ENCODE measurements around the gene ZSWIM3.
A peak's percentile ranks its signal among the peaks of the same experiment; 100 is the strongest.

Gene ZSWIM3

DNA sequence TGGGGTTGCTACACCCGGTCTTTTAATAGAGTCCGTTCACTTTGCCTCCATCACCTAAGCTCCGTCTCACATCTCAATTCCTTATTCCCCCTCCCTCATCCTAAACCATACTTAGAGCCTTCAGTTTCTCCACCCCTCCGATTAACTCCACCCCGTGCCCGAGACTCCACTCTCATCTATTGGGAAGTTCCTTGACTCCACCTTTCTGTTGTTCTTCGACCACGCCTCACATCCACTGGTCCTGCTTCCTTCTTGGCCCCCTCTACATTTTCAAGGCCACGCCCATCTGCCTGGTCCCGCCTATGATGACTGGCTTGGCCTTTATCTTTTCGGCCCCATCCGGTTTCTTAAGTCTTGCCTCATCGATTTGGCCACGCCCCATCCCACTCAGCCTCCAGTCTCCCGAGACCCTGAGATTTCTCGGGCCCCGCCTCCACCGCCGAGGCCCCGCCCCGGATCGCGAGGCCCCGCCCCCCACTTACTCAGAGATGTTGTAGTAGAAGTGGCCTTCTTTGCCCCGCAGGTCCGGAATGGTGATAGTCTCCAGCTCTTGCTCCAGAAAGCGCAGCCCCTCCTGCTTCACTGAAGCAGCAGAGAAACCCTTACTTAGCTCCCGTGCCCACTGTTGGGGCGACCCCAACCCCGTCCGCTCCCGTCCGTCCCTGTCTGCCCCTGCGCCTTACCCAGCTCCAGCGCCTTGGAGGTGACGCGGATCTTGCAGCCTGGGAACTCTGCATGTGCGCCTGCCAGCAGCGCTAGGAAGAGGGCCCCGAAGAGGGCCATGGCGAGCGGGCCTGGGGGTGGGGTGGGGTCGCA lies 53.5 kb downstream of the ZSWIM3 start:
- peak; percentile 100 for DNase-seq

- DNase-seq = peak; percentile 69
These were observed 54.3 kb downstream of the ZSWIM3 start, which contains the start of gene PLTP for GRCh38 chr20:45911486-45912343. TSS of gene PLTP (minus strand) at chr20:45912155. CDS start at chr20:45911452, 703 bp downstream.

- no peak for DNase-seq
These were observed 54.9 kb downstream of the ZSWIM3 start for GRCh38 chr20:45912344-45912682.

GRCh38 chr20:45913116-45913515 lies 55.7 kb downstream of the ZSWIM3 start:
- DNase-seq = no peak

DNA sequence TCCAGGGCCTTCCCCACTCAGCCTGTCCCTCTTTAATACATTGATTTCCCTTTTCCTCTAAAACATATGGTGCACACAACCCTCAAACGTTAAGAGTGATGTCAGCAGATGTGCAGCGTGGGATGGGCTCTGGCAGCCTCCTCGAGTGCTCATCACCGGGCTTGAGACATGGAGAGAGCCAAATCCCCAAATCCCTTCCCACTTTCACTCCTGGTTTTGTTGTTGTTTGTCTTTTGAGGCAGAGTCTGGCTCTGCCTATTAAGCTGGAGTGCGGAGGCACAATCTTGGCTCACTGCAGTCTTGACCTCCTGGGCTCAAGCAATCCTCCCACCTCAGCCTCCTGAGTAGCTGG lies 60.4 kb downstream of the ZSWIM3 start:
- DNase-seq = no peak

- no peak for DNase-seq
These were observed 60.8 kb downstream of the ZSWIM3 start for GRCh38 chr20:45918182-45918737.

- no peak for DNase-seq
These were observed 61.5 kb downstream of the ZSWIM3 start for GRCh38 chr20:45918779-45919537.

DNA sequence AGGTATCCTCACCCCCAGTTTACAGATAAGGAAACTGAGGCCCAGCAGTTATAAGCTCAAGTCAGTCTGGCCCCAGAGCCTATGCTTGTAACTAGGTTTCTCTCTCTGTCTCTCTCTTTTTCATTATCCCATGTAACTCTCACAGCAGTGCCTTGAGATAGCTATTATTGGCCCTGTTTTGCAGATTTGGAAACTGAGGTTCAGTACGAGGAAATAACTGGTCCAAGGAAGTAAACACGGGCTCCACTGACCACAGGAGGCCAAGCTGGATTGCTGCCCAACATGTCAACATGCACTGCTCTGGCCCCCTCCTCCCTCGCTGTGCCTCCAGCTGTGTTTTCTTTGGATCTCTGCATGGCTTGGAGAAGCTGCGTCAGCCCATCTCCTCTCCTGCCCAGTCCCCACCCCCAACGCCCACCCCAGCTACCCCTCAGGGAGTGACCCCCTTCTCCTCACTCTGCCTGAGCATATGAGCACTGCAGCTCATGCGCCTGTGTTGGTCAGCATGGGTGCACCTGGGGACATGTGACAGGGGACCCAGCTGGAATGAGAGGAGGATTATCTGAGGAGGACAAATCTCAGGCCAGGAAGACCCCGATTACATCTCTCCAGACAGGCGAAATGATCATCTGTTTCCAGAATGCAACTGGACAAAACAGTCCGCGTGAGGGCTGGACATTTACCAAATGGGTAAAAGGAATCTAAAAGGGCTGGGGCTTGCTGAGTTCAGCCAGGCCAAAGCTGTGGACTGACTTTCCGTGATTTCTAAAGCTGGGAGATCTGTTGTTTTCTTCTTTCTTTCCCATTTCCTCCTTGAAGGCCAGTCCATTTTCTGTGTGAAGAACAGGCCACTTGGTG lies 62.4 kb downstream of the ZSWIM3 start:
- no peak for DNase-seq

GRCh38 chr20:45920462-45921336 lies 63.3 kb downstream of the ZSWIM3 start:
- DNase-seq = no peak

DNA sequence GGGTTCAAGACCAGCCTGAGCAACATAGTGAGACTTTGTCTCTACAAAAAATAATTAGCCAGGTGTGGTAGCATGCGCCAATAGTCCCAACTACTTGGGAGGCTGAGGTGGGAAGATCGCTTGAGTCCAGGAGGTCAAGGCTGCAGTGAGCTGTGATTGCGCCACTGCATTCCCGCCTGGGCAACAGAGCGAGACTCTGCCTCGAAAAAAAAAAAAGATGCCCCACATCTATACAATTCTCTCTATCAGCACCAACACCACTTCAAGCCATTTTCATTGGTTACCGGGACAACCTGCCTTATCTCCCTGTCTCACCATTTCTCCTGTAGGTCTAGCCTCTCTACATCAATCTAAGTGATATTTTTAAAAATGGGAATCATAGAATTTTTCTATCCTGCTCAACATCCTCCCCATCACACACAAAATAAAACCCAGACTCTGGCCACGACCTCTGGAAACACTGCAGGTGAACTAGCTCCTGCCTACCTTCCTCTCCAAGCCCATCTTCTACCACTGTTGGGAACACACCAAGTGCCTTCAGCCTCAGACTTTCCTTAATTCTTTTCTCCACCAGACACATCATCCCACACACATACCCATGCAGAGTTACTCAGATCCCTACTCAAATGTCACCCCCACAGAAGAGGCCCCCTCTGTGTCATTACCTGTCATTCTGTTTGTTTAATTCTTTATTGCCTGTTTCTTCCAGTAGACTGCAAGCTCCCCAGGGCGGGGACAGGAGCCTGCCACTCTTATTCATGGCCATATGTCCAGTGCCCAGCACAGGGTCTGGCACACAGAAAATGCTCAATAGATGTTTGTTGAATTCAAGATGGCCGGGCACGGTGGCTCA lies 64.1 kb downstream of the ZSWIM3 start:
- DNase-seq = no peak

DNA sequence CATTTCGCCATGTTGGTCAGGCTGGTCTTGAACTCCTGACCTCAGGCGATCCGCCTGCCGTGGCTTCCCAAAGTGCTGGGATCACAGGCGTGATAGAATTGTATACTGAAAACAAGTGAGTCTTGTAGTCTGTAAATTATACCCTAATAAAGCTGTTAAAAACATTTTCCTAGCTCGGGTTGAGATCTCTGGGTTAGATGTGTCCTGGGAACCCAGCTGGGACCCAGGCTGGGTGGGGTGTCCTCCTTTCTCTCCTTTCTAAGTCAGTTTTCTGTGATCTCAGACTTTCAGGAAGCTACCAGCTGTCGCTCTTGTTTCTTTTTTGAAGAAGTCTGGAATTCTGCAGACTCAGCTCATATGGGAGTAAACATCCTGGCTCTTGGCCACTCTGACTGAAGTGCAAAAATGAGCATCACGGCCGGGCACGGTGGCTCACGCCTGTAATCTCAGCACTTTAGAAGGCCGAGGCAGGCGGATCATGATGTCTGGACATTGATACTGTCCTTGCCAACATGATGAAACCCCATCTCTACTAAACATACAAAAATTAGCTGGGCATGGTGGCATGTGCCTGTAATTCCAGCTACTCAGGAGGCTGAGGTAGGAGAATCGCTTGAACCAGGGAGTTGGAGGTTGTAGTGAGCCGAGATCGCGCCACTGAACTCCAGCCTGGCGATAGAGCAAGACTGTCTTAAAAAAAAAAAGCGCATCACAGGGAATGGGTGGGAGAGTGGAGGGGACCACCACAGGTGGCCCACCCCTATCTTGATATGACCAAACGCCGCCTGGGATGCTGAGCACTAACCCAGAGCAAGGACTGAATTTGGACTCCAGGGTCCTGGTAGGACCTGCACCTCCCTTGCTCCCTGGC lies 67.2 kb downstream of the ZSWIM3 start:
- DNase-seq = no peak

DNA sequence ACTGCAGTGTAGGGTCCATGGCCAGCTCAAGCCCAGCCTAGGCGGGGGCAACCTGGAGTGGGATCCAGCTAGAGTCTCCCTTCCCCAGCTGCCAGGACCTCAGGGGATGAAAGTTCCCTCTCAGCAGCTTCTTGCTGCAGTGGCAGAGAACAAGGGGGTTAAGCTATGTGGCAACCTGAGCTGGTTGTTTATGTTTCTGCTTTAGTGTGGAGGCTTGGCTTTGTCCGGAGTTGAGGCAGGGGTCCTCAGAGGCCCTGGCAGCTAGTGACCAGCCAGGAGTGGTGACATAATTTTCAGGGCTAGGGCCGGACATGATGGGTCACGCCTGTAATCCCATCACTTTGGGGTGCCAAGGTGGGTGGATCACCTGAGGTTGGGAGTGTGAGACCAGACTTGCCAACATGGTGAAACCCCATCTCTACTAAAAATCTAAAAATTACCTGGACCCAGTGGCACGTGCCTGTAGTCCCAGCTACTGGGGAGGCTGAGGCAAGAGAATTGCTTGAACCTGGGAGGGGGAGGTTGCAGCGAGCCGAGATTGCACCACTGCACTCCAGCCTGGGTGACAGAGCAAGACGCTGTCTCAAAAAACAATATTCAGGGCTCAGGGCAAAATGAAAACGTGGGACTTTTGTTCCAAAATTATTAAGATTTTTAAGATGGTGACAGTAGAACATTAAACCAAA lies 68.5 kb downstream of the ZSWIM3 start:
- no peak for DNase-seq

- DNase-seq = no peak
These were observed 69.3 kb downstream of the ZSWIM3 start for GRCh38 chr20:45926731-45927070.

DNA sequence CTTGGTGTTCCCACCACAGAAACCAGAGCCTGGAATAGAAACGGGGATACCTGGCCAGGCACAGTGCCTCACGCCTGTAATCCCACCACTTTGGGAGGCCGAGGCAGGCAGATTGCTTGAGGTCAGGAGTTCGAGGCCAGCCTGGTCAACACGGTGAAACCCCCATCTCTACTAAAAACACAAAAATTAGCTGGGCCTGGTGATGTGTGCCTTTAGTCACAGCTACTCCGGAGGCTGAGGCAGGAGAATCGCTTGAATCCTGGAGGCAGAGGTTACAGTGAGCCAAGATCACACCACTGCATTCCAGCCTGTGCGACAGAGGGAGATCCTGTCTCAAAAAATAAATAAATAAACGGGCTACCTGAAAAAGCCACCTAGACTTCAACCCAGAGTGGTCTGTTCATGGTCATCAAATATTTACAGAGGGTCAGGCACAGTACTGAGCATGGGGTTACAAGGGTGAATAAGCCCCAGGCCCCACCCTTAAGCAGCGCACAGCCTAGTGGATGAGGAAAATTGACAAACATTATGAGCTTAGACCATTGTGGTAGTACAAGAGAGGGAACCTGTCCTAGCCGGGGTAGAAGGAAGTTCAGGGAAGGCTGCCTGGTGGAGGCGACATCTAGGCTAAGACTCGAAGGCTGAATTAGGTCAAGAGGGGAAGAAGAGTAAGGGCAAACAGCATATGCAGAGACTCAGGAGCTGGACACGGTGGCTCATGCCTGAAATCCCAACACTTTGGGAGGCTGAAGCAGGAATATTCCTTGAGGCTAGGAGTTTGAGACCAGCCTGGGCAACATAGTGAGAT lies 69.9 kb downstream of the ZSWIM3 start:
- DNase-seq = no peak
